K562 (cell line): ENCODE data around the gene FBXW12. TPM values are rescaled to one million over a fixed set of nuclear protein-coding genes. Genes with fewer than 3 reads are reported as not detected.
A peak's percentile ranks its signal among the peaks of the same experiment; 100 is the strongest.

Source experiments
- ATAC-seq: fragments of 200-7000 bp; cut with Tn5 transposase; 3 replicates; pipeline ENCODE4 v1.9.1; 2020; ENCODE audit warnings: moderate library complexity
- BruUV-seq: library from RNA; stranded (reverse); fragments of 400-500 nt; replicated peaks from 2 replicates; lab custom pipeline; 2021; lab: Mats Ljungman, UMichigan
- CTCF ChIA-PET: fragments of 300-600 bp; formaldehyde crosslinking; extraction: SDS; loops from one replicate; lab custom pipeline; 2021; ENCODE audit warnings: low intra/inter-chr PET ratio; lab: Yijun Ruan, JAX
- POLR2A ChIA-PET: fragments of 300-600, 350-650 bp; sonication (Branson Sonifier 250); formaldehyde crosslinking; extraction: SDS; loops from one replicate; lab custom pipeline; 2021; ENCODE audit warnings: antibody characterized with exemption, inconsistent platforms; lab: Yijun Ruan, JAX
- DNase-seq, 4 experiments: peaks; one replicate each; pipeline versions ENCODE4 v3.0.0 to v3.0.0-alpha.2; 2011 to 2018; ENCODE audit warnings: low spot score in 3 of 4, mixed read lengths in 3 of 4; ENCODE audit errors: extremely low read depth in 1 of 4
- FAIRE-seq: peaks from 2 replicates; lab custom pipeline; 2011; peaks lifted over from hg19 to GRCh38; lab: Jason Lieb, UNC
- H2AFZ ChIP-seq: 2 replicates; pipeline ENCODE4 v1.6.0; 2011; ENCODE audit warnings: low read depth, low read length, control low read depth, inconsistent platforms
- H3K27ac ChIP-seq: fragments of 200-600 bp; 3 replicates; pipeline ENCODE4 v1.8.0; 2011; ENCODE audit warnings: low read depth, mild to moderate bottlenecking, control low read depth, inconsistent platforms, low read length, moderate library complexity, mixed read lengths; ENCODE audit errors: extremely low read depth
- H3K27me3 ChIP-seq, 2 experiments: fragments of 300-600 bp in 1 of 2; 2 replicates in 1 of 2; 3 replicates in 1 of 2; pipeline versions ENCODE4 v1.6.0 to v1.8.0; 2011; ENCODE audit warnings: inconsistent platforms in 2 of 2, low read length in 2 of 2, mild to moderate bottlenecking in 1 of 2, mixed read lengths in 1 of 2, moderate library complexity in 1 of 2; ENCODE audit not compliant: control insufficient read depth in 2 of 2, insufficient read depth in 2 of 2
- H3K36me3 ChIP-seq: fragments of 300-600 bp; 3 replicates; pipeline ENCODE4 v1.8.0; 2011; ENCODE audit warnings: mild to moderate bottlenecking, low read length, inconsistent platforms; ENCODE audit not compliant: control insufficient read depth, insufficient read depth
- H3K4me1 ChIP-seq, 2 experiments: fragments of 200-600 bp in 1 of 2; replicated peaks in 1 of 2; 2 replicates in 1 of 2; 3 replicates in 1 of 2; pipeline versions ENCODE4 v1.5.1 to v1.8.0; 2011; ENCODE audit warnings: inconsistent platforms in 2 of 2, low read length in 2 of 2, mild to moderate bottlenecking in 1 of 2, mixed read lengths in 1 of 2, moderate library complexity in 1 of 2; ENCODE audit not compliant: control insufficient read depth in 2 of 2, insufficient read depth in 2 of 2
- H3K4me2 ChIP-seq: 2 replicates; pipeline ENCODE4 v1.6.1; 2011; ENCODE audit warnings: low read length, control low read depth, inconsistent platforms, mixed read lengths; ENCODE audit not compliant: insufficient read depth
- H3K4me3 ChIP-seq: fragments of 200-600 bp; sonication (generic), shearing (Covaris generic); 2 replicates; pipeline ENCODE4 v1.5.1; 2016; ENCODE audit warnings: control low read depth, inconsistent platforms
- H3K79me2 ChIP-seq: fragments of 200-600 bp; 3 replicates; pipeline ENCODE4 v1.8.0; 2011; ENCODE audit warnings: low read length, inconsistent platforms; ENCODE audit not compliant: control insufficient read depth, insufficient read depth
- H3K9ac ChIP-seq, 2 experiments: 2 replicates each; pipeline versions ENCODE4 v1.6.0 to v1.6.1; 2011; ENCODE audit warnings: low read depth in 2 of 2, low read length in 2 of 2, control low read depth in 1 of 2, inconsistent platforms in 1 of 2, mild to moderate bottlenecking in 1 of 2, mixed read lengths in 1 of 2; ENCODE audit not compliant: insufficient read depth in 1 of 2
- H3K9me1 ChIP-seq: one replicate; pipeline ENCODE4 v1.6.0; 2011; ENCODE audit warnings: inconsistent platforms, mild to moderate bottlenecking, low read length, moderate library complexity; ENCODE audit not compliant: control insufficient read depth, insufficient read depth
- H3K9me3 ChIP-seq: replicated peaks from 2 replicates; pipeline ENCODE4 v1.5.1; 2011; ENCODE audit warnings: low read depth, low read length, inconsistent platforms; ENCODE audit not compliant: control insufficient read depth, insufficient read depth
- H4K20me1 ChIP-seq: replicated peaks from 2 replicates; pipeline ENCODE4 v1.6.1; 2011; ENCODE audit warnings: low read length, inconsistent platforms, mixed read lengths; ENCODE audit not compliant: control insufficient read depth, insufficient read depth
- ARID3A ChIP-seq: IDR thresholded peaks from 2 replicates; pipeline ENCODE4 v1.6.1; 2012; ENCODE audit warnings: low read depth, low read length, improper control_type of control experiment, borderline replicate concordance
- EHMT2 ChIP-seq: fragments of 450-650 bp; IDR thresholded peaks from 2 replicates; pipeline ENCODE4 v1.6.1; 2018; ENCODE audit warnings: antibody characterized with exemption
- NR2C2 ChIP-seq, 2 experiments: fragments of 200-800 bp in 1 of 2; sonication (Bioruptor generic) in 1 of 2; sonication (generic) in 1 of 2; formaldehyde crosslinking in 1 of 2; IDR thresholded peaks; 2 replicates each; pipeline versions ENCODE4 v1.6.1 to v1.8.0; 2016 to 2022; ENCODE audit warnings: mild to moderate bottlenecking in 1 of 2, missing compliant biosample characterization in 1 of 2, missing genetic modification characterization in 1 of 2, missing genetic modification reagents in 1 of 2
- PHB ChIP-seq: fragments of 250-450 bp; sonication (Bioruptor Pico); IDR thresholded peaks from 2 replicates; pipeline ENCODE4 v1.5.0; 2021
- PML ChIP-seq: IDR thresholded peaks from 2 replicates; pipeline ENCODE4 v1.6.1; 2012; ENCODE audit warnings: low read length, inconsistent platforms
- SPI1 ChIP-seq: IDR thresholded peaks from 2 replicates; pipeline ENCODE4 v1.6.1; 2011; ENCODE audit warnings: low read depth, low read length, control low read depth, borderline replicate concordance
- TEAD1 ChIP-seq, 2 experiments: fragments of 450-650 bp in 1 of 2; sonication (generic) in 1 of 2; formaldehyde crosslinking; IDR thresholded peaks; 2 replicates each; pipeline versions ENCODE4 v1.4.0 to v1.8.0; 2020 to 2022; ENCODE audit warnings: mild to moderate bottlenecking in 2 of 2, missing genetic modification reagents in 1 of 2
- UBTF ChIP-seq, 2 experiments: IDR thresholded peaks; 2 replicates each; pipeline ENCODE4 v1.6.1; 2012; ENCODE audit warnings: improper control_type of control experiment in 2 of 2, low read depth in 2 of 2, low read length in 2 of 2, borderline replicate concordance in 1 of 2
- ZBTB26 ChIP-seq: fragments of 450-650 bp; formaldehyde crosslinking; IDR thresholded peaks from 2 replicates; pipeline ENCODE4 v1.4.0; 2022; ENCODE audit warnings: missing genetic modification characterization
- ZBTB33 ChIP-seq: sonication (generic); formaldehyde crosslinking; IDR thresholded peaks from 2 replicates; pipeline ENCODE4 v1.8.1; 2023; ENCODE audit warnings: mild to moderate bottlenecking, missing genetic modification reagents
- ZNF274 ChIP-seq: IDR thresholded peaks from 2 replicates; pipeline ENCODE4 v1.6.1; 2011; ENCODE audit warnings: low read depth, mild to moderate bottlenecking, low read length, moderate library complexity, borderline replicate concordance
- ZNF384 ChIP-seq: IDR thresholded peaks from 2 replicates; pipeline ENCODE4 v1.6.1; 2012; ENCODE audit warnings: low read depth, low read length, improper control_type of control experiment
- ZNF583 ChIP-seq: fragments of 250-450 bp; sonication (Bioruptor Pico); IDR thresholded peaks from 2 replicates; pipeline ENCODE4 v1.4.0; 2020
- WGBS: fragments of 100-300 bp; shearing (Covaris generic); methylation state at CpG from one replicate; pipeline ENCODE4 v1.1.6; 2016; ENCODE audit warnings: low coverage, mixed read lengths; ENCODE audit not compliant: insufficient coverage; ENCODE audit errors: missing lambda C conversion rate; 5-methylcytosine and 5-hydroxymethylcytosine counted together
- in situ Hi-C: fragments of 300-500 bp; cut with MboI; formaldehyde crosslinking; loops from 4 replicates; pipeline ENCODE4 v1.15.0; 2018; ENCODE audit warnings: inconsistent platforms, mixed read lengths
- intact Hi-C: fragments of 100-400 bp; cut with micrococcal nuclease; formaldehyde crosslinking; loops from 2 replicates; pipeline ENCODE4 v1.14.2; 2022
- polyA plus RNA-seq, 8 experiments: library from polyadenylated mRNA; depleted of rRNA in 4 of 8; stranded (reverse) in 5 of 8; unstranded in 3 of 8; fragments of >200 nt; fragmentation: Nextera tagmentation in 2 of 8; fragmentation: Illumina TruSeq in 1 of 8; extraction: Ambion mirVana in 2 of 8; extraction: Trizol in 1 of 8; gene quantifications; 2 replicates each; pipeline versions ENCODE4 v1.2.1 to v1.2.3, GENCODE V29; 2011 to 2014; ENCODE audit warnings: inconsistent platforms in 1 of 8, missing spikeins in 1 of 8
- total RNA-seq, 7 experiments: library from RNA; depleted of rRNA in 6 of 7; stranded (reverse); fragments of >200 nt in 6 of 7; fragmentation: Illumina TruSeq in 2 of 7; extraction: Trizol in 2 of 7; gene quantifications; 2 replicates each; pipeline versions ENCODE4 v1.2.1 to v1.2.3, GENCODE V29; 2011 to 2021; ENCODE audit warnings: low replicate concordance in 1 of 7

The FBXW12 gene
- total and polyA plus RNA-seq, 9 of the 15 experiments (the other 6 are each of a cell fraction or from before 2014, with no cell fraction given) = 0.04 to 0.07 (median 0.06) TPM; not detected in 6

- peaks cover 14 to 16% of the 10 kb centered on the region in 2 experiments; a peak in 3 of 5 replicates for H3K4me1 ChIP-seq
- H3K9ac ChIP-seq = peak overlapping the region in 1 of 2 experiments; percentile 46; a peak in 1 of 4 replicates
- in situ Hi-C loops (loop anchor here (5.0 to 10.0 kb wide), 4 partner anchors 34 to 241 kb away; no protein-coding TSS in a partner anchor), intact Hi-C loops (loop anchor here (1.0 to 2.0 kb wide), 4 partner anchors 35 to 241 kb away; no protein-coding TSS in a partner anchor)
- ATAC-seq (peak; percentile 75), DNase-seq (peak; percentile 61 to 87 (median 72)), FAIRE-seq (peak; percentile 94)
- POLR2A ChIA-PET = interaction anchor here (0.6 to 2.3 kb wide), 13 partner anchors 10 to 278 kb away, joined by 3 to 21 read pairs (median 4); partner anchors contain the start of genes ATRIP and CDC25A
- no peak overlapping the region for H3K4me3 ChIP-seq
- peaks cover 32% of the 10 kb centered on the region; the same call in 2 of the 3 replicates for H3K36me3 ChIP-seq
- no peak overlapping the region for H3K27ac ChIP-seq
- H3K9me3 ChIP-seq = no peaks in the 10 kb centered on the region
- CTCF ChIA-PET = interaction anchor here (0.6 to 4.6 kb wide), 9 partner anchors 35 to 390 kb away, joined by 3 to 59 read pairs (median 4); no protein-coding TSS in a partner anchor
- WGBS = 27% methylated on average over 5 of the region's 7 CpGs
- no peak overlapping the region for H3K4me2 ChIP-seq
- peaks cover 23% of the 10 kb centered on the region for H3K79me2 ChIP-seq
- H2AFZ ChIP-seq = no peak overlapping the region
- no peaks in the 10 kb centered on the region for H4K20me1 ChIP-seq
- H3K9me1 ChIP-seq = peaks cover 6% of the 10 kb centered on the region
- no peaks in the 10 kb centered on the region; a peak in 1 of 5 replicates for H3K27me3 ChIP-seq
- BruUV-seq = no TSS peak
- TF ChIP-seq ZNF583 (CRISPR knock-in tag) = no peak
- peak; percentile 53; the same call in 1 of the 2 replicates for TF ChIP-seq ZBTB33 (CRISPR knock-in tag)
- peak; percentile 44; the same call in 1 of the 2 replicates for TF ChIP-seq SPI1
- no peak for TF ChIP-seq TEAD1 (CRISPR knock-in tag; IDR thresholded peaks at IDR 0.05)
- TF ChIP-seq ZBTB26 = no peak
- TF ChIP-seq ARID3A = no peak
- no peak for TF ChIP-seq EHMT2
- TF ChIP-seq ZNF384 = 0 out of 2 replicates have a peak, but pooled peaks have one; percentile 16
- no peak for TF ChIP-seq PHB (CRISPR knock-in tag)
- TF ChIP-seq UBTF (IDR thresholded peaks at IDR 0.05; ENCODE audit: borderline replicate concordance in 1 of 2, low read depth in 2 of 2, low read length in 2 of 2) = no peak
- TF ChIP-seq PML = no peak
- TF ChIP-seq ZNF274 = no peak
- TF ChIP-seq NR2C2 (CRISPR knock-in tag; IDR thresholded peaks at IDR 0.05) = no peak
- TF ChIP-seq NR2C2 (tag; IDR thresholded peaks at IDR 0.05) = no peak
Measured at GRCh38 chr3:48435774-48436476, 63.9 kb downstream of the FBXW12 start.
